Activated CD8-positive, alpha-beta memory T cell treated with anti-CD3 and anti-CD28 coated beads, Interleukin-2, amount 50 U/mL, for 24 hours (primary cell): Measurements from ENCODE around the gene PPP1R2.
"Not testable (repeated sequence)": the region's sequence is repeated elsewhere in the genome, so short reads cannot be mapped to it uniquely, and the experiment has no call there.

Source experiments
- DNase-seq: peaks from one replicate; pipeline ENCODE4 v3.0.0-alpha.2; 2020; ENCODE audit errors: extremely low read depth

PPP1R2 gene

GRCh38 chr3:195542698-195543499 is at the start of gene PPP1R2:
Gene PPP1R2, minus strand, starts transcription at chr3:195543325. Its CDS starts 300 bp downstream, at chr3:195543025.
- DNase-seq, result peak; percentile 63

DNA sequence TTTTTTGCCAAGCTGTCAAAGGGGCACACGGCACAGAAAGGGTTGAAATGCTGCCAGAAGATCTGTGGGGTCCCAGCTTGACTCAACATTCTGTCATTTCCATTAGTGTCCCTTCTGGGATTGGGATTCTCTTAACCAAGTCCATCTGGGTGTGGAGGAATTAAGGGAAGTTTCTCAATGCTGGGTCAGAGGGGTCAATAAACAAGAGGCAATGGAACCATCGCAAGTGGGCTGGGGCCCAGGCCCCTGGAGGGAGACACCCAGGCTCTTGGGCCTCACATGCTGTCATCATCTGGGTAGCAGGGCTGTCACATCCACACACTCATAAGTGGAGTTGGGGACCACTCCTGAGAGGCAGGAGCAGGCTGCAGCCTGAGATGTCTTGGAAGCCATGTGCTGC is 48.7 kb upstream of the PPP1R2 start:
- no peak for DNase-seq

- DNase-seq, result no peak
These were observed 48.1 kb upstream of the PPP1R2 start for GRCh38 chr3:195591220-195591619.

GRCh38 chr3:195590381-195590780 is 47.3 kb upstream of the PPP1R2 start:
- not testable (repeated sequence) for DNase-seq

DNA sequence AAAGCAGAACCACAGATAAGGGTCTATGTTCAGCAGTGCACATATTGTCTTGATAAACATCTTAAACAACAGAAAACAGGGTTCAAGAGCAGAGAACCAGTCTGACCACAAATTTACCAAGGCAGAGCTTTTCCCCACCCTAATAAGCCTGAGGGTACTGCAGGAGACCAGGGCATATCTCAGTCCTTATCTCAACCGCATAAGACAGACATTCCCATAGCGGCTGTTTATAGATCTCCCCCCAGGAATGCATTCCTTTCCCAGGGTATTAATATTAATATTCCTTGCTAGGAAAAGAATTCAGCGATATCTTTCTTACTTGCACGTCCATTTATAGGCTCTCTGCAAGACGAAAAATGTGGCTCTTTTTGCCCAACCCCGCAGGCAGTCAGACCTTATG is 46.7 kb upstream of the PPP1R2 start:
- not testable (repeated sequence) for DNase-seq

GRCh38 chr3:195587824-195588223 is 44.7 kb upstream of the PPP1R2 start:
- DNase-seq, result no peak

- no peak for DNase-seq
These were observed 44.3 kb upstream of the PPP1R2 start for GRCh38 chr3:195587406-195587805.

DNA sequence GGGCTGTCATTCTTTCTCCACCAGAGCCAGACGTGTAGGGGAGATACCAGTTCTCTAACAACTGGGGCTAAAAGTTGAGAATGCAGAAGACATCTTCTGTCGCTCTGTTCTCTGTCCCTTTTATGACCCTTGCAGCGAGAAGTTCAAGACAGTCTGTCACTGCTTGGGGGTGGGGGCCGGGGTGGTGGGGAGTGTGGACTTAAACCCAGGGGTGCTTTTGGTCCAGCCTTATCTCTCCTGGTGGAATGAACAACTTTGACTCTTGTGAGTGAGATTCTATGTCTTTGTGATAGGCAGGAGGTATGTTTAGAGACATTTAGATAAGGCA is 41.4 kb upstream of the PPP1R2 start:
- no peak for DNase-seq

- no peak for DNase-seq
These were observed 40.9 kb upstream of the PPP1R2 start, which contains the start of gene APOD for GRCh38 chr3:195583831-195584542. Gene APOD, minus strand, starts transcription at chr3:195583940. Its CDS starts 4,479 bp downstream, at chr3:195579461.

GRCh38 chr3:195582947-195583346 is 39.8 kb upstream of the PPP1R2 start:
- no peak for DNase-seq

DNA sequence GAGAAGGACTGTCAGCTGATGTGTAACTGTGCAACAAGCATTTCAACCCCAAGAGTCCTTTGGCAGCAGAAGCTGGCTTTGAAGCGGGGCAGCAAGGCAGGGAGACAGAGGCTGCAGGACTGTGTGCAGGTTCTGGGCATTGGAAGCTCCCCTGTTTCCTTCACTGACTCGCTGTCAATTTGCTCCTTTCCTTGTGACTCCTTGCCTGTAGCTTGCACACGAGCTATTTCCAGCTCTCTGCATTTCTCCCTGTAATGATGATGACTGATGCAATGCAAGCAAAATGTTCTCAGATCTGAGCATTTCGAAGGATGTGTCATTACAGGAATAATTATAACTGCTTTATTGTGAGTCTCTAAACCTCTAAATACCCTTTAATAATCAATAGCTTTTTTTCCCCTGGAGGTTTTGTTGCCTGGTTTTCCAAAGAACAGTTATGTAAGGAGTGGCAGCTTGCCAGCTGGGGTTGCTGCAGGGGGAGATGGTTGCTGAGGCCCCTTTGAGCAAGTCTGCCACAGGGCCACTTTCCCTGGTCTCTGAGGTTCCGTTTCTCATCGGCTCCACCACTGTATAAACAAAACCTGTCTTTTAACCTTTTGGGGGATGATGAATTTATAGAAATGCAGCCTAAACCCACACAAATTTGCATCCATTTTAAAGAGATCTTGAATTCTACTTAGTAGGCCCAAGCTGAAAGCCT is 37.8 kb upstream of the PPP1R2 start:
- DNase-seq, result no peak

DNA sequence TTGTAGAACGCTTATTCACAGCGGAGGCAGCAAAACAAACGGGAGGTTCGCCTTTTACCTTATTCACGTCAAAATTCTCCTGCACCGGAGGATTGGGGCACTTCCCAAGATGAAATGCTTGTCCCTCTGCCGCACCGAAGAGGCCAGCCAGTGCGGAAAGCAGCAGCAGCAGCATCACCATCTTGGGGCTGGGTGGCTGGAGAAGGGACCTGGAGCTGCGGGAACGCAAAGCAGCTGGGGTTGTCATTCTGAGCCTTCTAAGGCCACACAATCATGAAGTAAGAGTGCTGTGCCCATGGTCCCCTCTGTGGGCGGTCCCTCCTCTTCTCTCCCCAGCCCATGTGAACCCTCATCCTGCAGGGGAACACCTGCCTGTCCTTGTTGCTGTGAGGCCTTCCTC is 36.2 kb upstream of the PPP1R2 start:
- no peak for DNase-seq

DNA sequence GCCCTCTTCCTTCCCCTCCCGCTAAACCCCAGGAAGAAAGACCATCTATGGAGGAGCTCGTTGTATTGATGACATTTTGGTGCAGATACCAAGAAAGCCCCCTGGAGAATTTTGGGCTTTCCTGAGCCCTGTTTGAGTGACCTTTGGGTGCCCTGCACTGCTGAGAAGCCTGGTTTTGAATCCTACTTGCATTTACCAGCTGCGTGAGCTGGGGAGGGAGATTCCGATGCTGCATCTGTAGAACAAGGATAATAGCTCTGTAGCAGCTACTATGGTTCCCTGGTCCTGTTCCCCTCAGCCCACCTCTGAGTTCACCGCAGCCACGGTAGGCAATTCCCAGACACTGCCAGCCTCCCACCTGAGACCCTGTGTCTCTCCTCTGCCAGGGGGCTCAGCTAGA is 35.4 kb upstream of the PPP1R2 start:
- no peak for DNase-seq

GRCh38 chr3:195577645-195578177 is 34.6 kb upstream of the PPP1R2 start:
- DNase-seq, result no peak

DNA sequence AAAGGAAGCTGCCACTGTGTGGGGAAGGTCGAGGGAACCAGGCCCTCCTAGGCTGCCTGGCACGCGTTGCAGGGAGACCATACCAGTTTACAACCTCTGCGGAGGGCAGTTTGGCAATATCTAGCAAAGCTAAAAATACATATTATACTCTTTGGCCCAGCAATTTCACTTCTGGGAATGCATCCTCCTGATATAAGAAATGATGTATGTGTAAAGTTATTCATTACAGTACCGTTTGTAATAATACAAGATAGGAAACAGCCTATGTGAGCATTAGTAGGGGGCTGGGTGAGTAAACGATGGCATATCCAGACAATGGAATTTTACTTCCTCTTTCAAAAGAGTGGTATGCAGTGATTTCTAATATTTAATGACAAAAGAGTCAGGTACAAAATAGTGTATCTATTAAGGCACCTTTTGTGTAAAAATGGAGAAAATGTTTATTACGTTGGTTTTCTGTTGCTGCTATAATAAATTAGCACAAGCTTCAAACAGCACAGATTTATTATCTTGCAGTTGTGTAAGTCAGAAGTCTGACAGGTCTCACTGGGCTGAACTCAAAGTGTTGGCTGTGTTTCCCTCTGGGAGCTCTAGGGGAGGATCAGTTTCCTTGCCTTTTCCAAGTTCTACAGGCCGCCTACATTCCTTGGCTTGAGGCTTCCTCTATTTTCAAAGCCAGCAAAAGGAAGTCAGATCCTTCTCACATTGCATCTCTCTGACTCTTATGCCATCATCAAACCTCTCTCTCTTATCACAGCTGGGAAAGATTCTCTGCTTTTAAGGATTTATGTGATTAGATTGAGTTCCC is 31.6 kb upstream of the PPP1R2 start:
- DNase-seq, result no peak

- DNase-seq, result no peak
These were observed 30.7 kb upstream of the PPP1R2 start for GRCh38 chr3:195573611-195574496.

DNA sequence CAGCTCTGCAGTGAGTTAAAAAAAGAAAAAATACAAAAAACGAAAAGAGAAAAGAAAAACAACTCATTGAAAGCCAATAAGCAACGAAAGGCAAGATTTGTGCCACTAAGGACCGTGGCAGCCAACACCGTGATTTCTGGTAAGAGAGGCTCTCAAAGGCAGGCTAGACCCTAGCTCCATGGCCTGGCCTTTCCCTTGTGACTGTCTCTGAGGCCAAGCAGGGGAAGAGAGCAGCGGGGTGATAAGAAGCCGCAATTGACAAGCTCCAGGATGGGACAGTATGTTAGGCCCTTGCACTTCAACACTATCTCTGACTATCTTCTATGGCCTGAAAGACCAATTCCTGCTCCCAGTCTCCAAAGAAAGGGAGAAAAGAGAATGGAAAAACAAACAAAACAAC is 28.2 kb upstream of the PPP1R2 start:
- no peak for DNase-seq

- DNase-seq, result no peak
These were observed 27.8 kb upstream of the PPP1R2 start for GRCh38 chr3:195570912-195571311.

DNA sequence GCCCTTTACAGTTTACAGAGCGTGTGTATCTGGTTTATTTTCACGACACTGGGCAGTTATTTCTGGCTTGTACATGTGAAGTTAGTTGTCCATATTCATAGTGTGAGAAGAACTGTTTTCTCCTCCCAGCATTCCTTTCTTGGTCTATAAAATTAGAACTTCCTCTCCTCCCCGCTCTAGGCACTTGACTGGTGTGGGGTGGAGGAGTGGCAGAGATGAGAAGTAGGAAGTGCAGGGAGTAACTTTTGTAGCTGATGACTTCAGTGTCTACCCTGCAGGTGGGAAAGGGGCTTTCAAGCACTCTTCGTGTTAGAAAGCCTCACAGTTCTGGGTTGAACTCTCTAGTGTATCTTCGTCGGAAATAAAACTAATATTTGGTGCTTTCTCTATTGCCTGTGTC is 27.2 kb upstream of the PPP1R2 start:
- DNase-seq, result no peak

- DNase-seq, result no peak
These were observed 25.5 kb upstream of the PPP1R2 start for GRCh38 chr3:195568630-195569029.

- DNase-seq, result no peak
These were observed 23.7 kb upstream of the PPP1R2 start for GRCh38 chr3:195566797-195567196.
